ENCODE results near the gene RASIP1. TPM values are rescaled to one million over a fixed set of nuclear protein-coding genes. Genes with fewer than 3 reads are reported as not detected.

RASIP1 gene
- total RNA-seq, 4 donors from 2014 or later = 9.7 to 25.8 (median 14.0) TPM

- H3K27me3 ChIP-seq = no peaks in the 10 kb centered on the region
- intact Hi-C loops (cut with DNase I) = no loop called here
- WGBS, 2 donors = 84 to 98% methylated on average over 4 to 10 of the region's 12 CpGs
- H3K4me3 ChIP-seq (replicated peaks in 1 of 3) = no peak overlapping the region
- H3K36me3 ChIP-seq = no peaks in the 10 kb centered on the region
- DNase-seq = no peak
- H3K9me3 ChIP-seq = no peaks in the 10 kb centered on the region
- peaks cover 4 to 13% of the 10 kb centered on the region in 2 donors for H3K4me1 ChIP-seq
- TF ChIP-seq POLR2A (IDR thresholded peaks at IDR 0.05) (no peak), CTCF (IDR thresholded peaks at IDR 0.05) (no peak)
- no peak overlapping the region for H3K27ac ChIP-seq
Measured at GRCh38 chr19:48757089-48757675, 16.8 kb upstream of the RASIP1 start.

GRCh38 chr19:48756686-48757085, 16.3 kb upstream of the RASIP1 start:
- Histone ChIP-seq H3K36me3 (no peaks in the 10 kb centered on the region), H3K9me3 (no peaks in the 10 kb centered on the region), H3K27me3 (no peaks in the 10 kb centered on the region), H3K4me1 (peaks cover 4 to 17% of the 10 kb centered on the region in 2 donors), H3K27ac (no peak overlapping the region), H3K4me3 (replicated peaks in 1 of 3) (no peak overlapping the region)
- intact Hi-C loops (cut with DNase I) = no loop called here
- WGBS, 2 donors = 85 to 91% methylated on average over 9 of the region's 9 CpGs
- DNase-seq = no peak
- TF ChIP-seq CTCF (IDR thresholded peaks at IDR 0.05) (no peak), POLR2A (IDR thresholded peaks at IDR 0.05) (no peak)

- DNase-seq = no peak
- H3K4me1 ChIP-seq = peaks cover 4 to 17% of the 10 kb centered on the region in 2 donors
- H3K4me3 ChIP-seq (replicated peaks in 1 of 3) = no peak overlapping the region
- H3K36me3 ChIP-seq = no peaks in the 10 kb centered on the region
- H3K9me3 ChIP-seq = no peaks in the 10 kb centered on the region
- TF ChIP-seq CTCF (IDR thresholded peaks at IDR 0.05) (no peak), POLR2A (IDR thresholded peaks at IDR 0.05) (no peak)
- no peak overlapping the region for H3K27ac ChIP-seq
- H3K27me3 ChIP-seq = no peaks in the 10 kb centered on the region
- WGBS, 2 donors = 23 to 84% methylated on average over 3 to 6 of the region's 11 CpGs
- intact Hi-C loops (cut with DNase I) = no loop called here
Measured at GRCh38 chr19:48756212-48756611, 15.8 kb upstream of the RASIP1 start.

- DNase-seq = no peak
- intact Hi-C loops (cut with DNase I) = no loop called here
- WGBS, 2 donors = 53 to 63% methylated on average over 5 of the region's 5 CpGs
- Histone ChIP-seq H3K4me3 (replicated peaks in 1 of 3) (no peak overlapping the region), H3K27ac (no peak overlapping the region), H3K27me3 (no peaks in the 10 kb centered on the region), H3K36me3 (no peaks in the 10 kb centered on the region), H3K9me3 (no peaks in the 10 kb centered on the region), H3K4me1 (peaks cover 4 to 17% of the 10 kb centered on the region in 2 donors)
- TF ChIP-seq POLR2A (IDR thresholded peaks at IDR 0.05) = no peak
- TF ChIP-seq CTCF (IDR thresholded peaks at IDR 0.05) = no peak
Measured at GRCh38 chr19:48755787-48756186, 15.4 kb upstream of the RASIP1 start.

- Histone ChIP-seq H3K27me3 (no peaks in the 10 kb centered on the region), H3K4me1 (peaks cover 4 to 17% of the 10 kb centered on the region in 2 donors), H3K9me3 (no peaks in the 10 kb centered on the region), H3K36me3 (no peaks in the 10 kb centered on the region), H3K27ac (no peak within 1 kb of the TSS), H3K4me3 (replicated peaks in 1 of 3) (no peak within 1 kb of the TSS)
- intact Hi-C loops (cut with DNase I) = no loop called here
- DNase-seq = no peak
- 80 to 87% methylated on average over 2 to 4 of the region's 4 CpGs for WGBS, 2 donors
- no peak for TF ChIP-seq CTCF (IDR thresholded peaks at IDR 0.05)
- TF ChIP-seq POLR2A (IDR thresholded peaks at IDR 0.05) = no peak
Measured at GRCh38 chr19:48755084-48755641, 14.8 kb upstream of the RASIP1 start, which contains the start of gene FGF21. Gene FGF21, plus strand, starts transcription at chr19:48755524. Its CDS starts 713 bp downstream, at chr19:48756237.
